GM12878 (cell line): Measurements from ENCODE around the gene SPATA20. TPM values are rescaled to one million over a fixed set of nuclear protein-coding genes. Genes with fewer than 3 reads are reported as not detected.

Experiments
- ATAC-seq: fragments of 200-7000 bp; cut with Tn5 transposase; 3 replicates; pipeline ENCODE4 v1.9.1; 2020; ENCODE audit warnings: mild to moderate bottlenecking, moderate library complexity
- BruUV-seq: library from RNA; stranded (reverse); fragments of 400-500 nt; replicated peaks from 2 replicates; lab custom pipeline; 2021; lab: Mats Ljungman, UMichigan
- CTCF ChIA-PET: fragments of 300-600 bp; sonication (Branson Sonifier 250); formaldehyde crosslinking; extraction: SDS; loops from one replicate; lab custom pipeline; 2021; ENCODE audit warnings: inconsistent platforms; lab: Yijun Ruan, JAX
- POLR2A ChIA-PET: fragments of 350-600 bp; formaldehyde crosslinking; extraction: SDS; loops from one replicate; lab custom pipeline; 2021; ENCODE audit warnings: inconsistent platforms; lab: Charles Lee
- RAD21 ChIA-PET: fragments of 300-600 bp; sonication (Branson Sonifier 250); formaldehyde crosslinking; loops from one replicate; lab custom pipeline; 2023; ENCODE audit warnings: antibody characterized with exemption; ENCODE audit not compliant: unreplicated experiment; lab: Charles Lee
- SMC1A ChIA-PET: fragments of 300-600 bp; sonication (Branson Sonifier 250); formaldehyde crosslinking; loops from one replicate; lab custom pipeline; 2023; ENCODE audit not compliant: unreplicated experiment, uncharacterized antibody; lab: Charles Lee
- DNase-seq: peaks from one replicate; pipeline ENCODE4 v3.0.0-alpha.2; 2011; ENCODE audit warnings: low read depth, low spot score
- FAIRE-seq: peaks from 3 replicates; lab custom pipeline; 2011; peaks lifted over from hg19 to GRCh38; lab: Jason Lieb, UNC
- H2AFZ ChIP-seq: 2 replicates; pipeline ENCODE4 v1.6.0; 2011; ENCODE audit warnings: low read depth, low read length, control low read depth; ENCODE audit not compliant: control insufficient read depth
- H3K27ac ChIP-seq: 2 replicates; pipeline ENCODE4 v1.5.1; 2011; ENCODE audit warnings: control low read depth; ENCODE audit not compliant: control insufficient read depth, insufficient read depth
- H3K27me3 ChIP-seq, 2 experiments: replicated peaks in 1 of 2; 2 replicates each; pipeline versions ENCODE4 v1.6.0 to v1.6.1; 2011; ENCODE audit warnings: low read length in 1 of 2; ENCODE audit not compliant: control insufficient read depth in 2 of 2, insufficient read depth in 2 of 2
- H3K36me3 ChIP-seq, 2 experiments: 2 replicates each; pipeline ENCODE4 v1.5.1; 2011; ENCODE audit warnings: low read length in 1 of 2; ENCODE audit not compliant: control insufficient read depth in 2 of 2, insufficient read depth in 2 of 2
- H3K4me1 ChIP-seq: 2 replicates; pipeline ENCODE4 v1.6.1; 2011; ENCODE audit warnings: mild to moderate bottlenecking, low read length, moderate library complexity, mixed read lengths; ENCODE audit not compliant: control insufficient read depth, insufficient read depth
- H3K4me2 ChIP-seq: 2 replicates; pipeline ENCODE4 v1.6.0; 2011; ENCODE audit warnings: control low read depth; ENCODE audit not compliant: control insufficient read depth, insufficient read depth
- H3K4me3 ChIP-seq: fragments of 200-600 bp; sonication (generic); 2 replicates; pipeline ENCODE4 v1.5.1; 2016
- H3K79me2 ChIP-seq: 2 replicates; pipeline ENCODE4 v1.6.0; 2011; ENCODE audit warnings: low read length; ENCODE audit not compliant: control insufficient read depth, insufficient read depth
- H3K9ac ChIP-seq: 2 replicates; pipeline ENCODE4 v1.8.0; 2011; ENCODE audit warnings: low read length, control low read depth, mixed read lengths; ENCODE audit not compliant: control insufficient read depth, insufficient read depth
- H3K9me3 ChIP-seq: replicated peaks from 3 replicates; pipeline ENCODE4 v1.5.1; 2011; ENCODE audit warnings: mild to moderate bottlenecking, low read length; ENCODE audit not compliant: control insufficient read depth, insufficient read depth
- H4K20me1 ChIP-seq: 2 replicates; pipeline ENCODE4 v1.6.0; 2011; ENCODE audit not compliant: control insufficient read depth, insufficient read depth
- BHLHE40 ChIP-seq, 2 experiments: fragments of 450-650 bp in 1 of 2; IDR thresholded peaks; 2 replicates each; pipeline ENCODE4 v1.6.1; 2011 to 2017; ENCODE audit warnings: low read depth in 2 of 2, borderline replicate concordance in 1 of 2, improper control_type of control experiment in 1 of 2, low read length in 1 of 2, mild to moderate bottlenecking in 1 of 2
- BRCA1 ChIP-seq: IDR thresholded peaks from 2 replicates; pipeline ENCODE4 v1.6.1; 2011; ENCODE audit warnings: low read depth, low read length, improper control_type of control experiment
- EGR1 ChIP-seq, 2 experiments: IDR thresholded peaks; 1 replicate in 1 of 2; 2 replicates in 1 of 2; pipeline ENCODE4 v1.6.1; 2011 to 2012; ENCODE audit warnings: low read depth in 2 of 2, low read length in 2 of 2, borderline replicate concordance in 1 of 2, mild to moderate bottlenecking in 1 of 2, moderate library complexity in 1 of 2
- ETV6 ChIP-seq, 2 experiments: fragments of 450-650 bp in 1 of 2; IDR thresholded peaks in 1 of 2; conservative IDR thresholded peaks in 1 of 2; 2 replicates each; pipeline ENCODE4 v1.6.1; 2014; ENCODE audit warnings: antibody characterized with exemption in 1 of 2, borderline replicate concordance in 1 of 2, low read depth in 1 of 2, mild to moderate bottlenecking in 1 of 2, moderate library complexity in 1 of 2
- NRF1 ChIP-seq: conservative IDR thresholded peaks from 2 replicates; pipeline ENCODE4 v1.6.1; 2011; ENCODE audit warnings: mild to moderate bottlenecking, low read depth, low read length, improper control_type of control experiment
- POLR2A ChIP-seq: IDR thresholded peaks from 2 replicates; pipeline ENCODE4 v1.6.1; 2011; ENCODE audit warnings: low read depth, mild to moderate bottlenecking, low read length
- RFX5 ChIP-seq: IDR thresholded peaks from 2 replicates; pipeline ENCODE4 v1.6.1; 2011; ENCODE audit warnings: low read depth, low read length, improper control_type of control experiment
- TBL1XR1 ChIP-seq: IDR thresholded peaks from 2 replicates; pipeline ENCODE4 v1.6.1; 2012; ENCODE audit warnings: low read depth, low read length, improper control_type of control experiment
- YBX1 ChIP-seq: fragments of 450-650 bp; IDR thresholded peaks from 2 replicates; pipeline ENCODE4 v1.6.1; 2016; ENCODE audit warnings: antibody characterized with exemption
- whole genome bisulfite sequencing: methylation state at CpG from one replicate; pipeline ENCODE4 v1.1.6; 2016; ENCODE audit warnings: low lambda C conversion rate; ENCODE audit not compliant: insufficient replicate concordance, insufficient coverage; ENCODE audit errors: missing lambda C conversion rate; 5-methylcytosine and 5-hydroxymethylcytosine counted together
- in situ Hi-C: fragments of 300-500 bp; cut with MboI; formaldehyde crosslinking; loops from 9 replicates; pipeline ENCODE4 v1.14.3; 2018; ENCODE audit warnings: mixed read lengths
- intact Hi-C: fragments of 100-400 bp; cut with micrococcal nuclease; formaldehyde crosslinking; loops from one replicate; pipeline ENCODE4 v1.14.2; 2022; ENCODE audit not compliant: unreplicated experiment
- polyA plus RNA-seq, 11 experiments: library from polyadenylated mRNA; depleted of rRNA in 4 of 11; unstranded in 6 of 11; stranded (reverse) in 5 of 11; fragments of >200 nt; fragmentation: Nextera tagmentation in 4 of 11; fragmentation: Illumina TruSeq in 1 of 11; extraction: Ambion mirVana in 4 of 11; extraction: Trizol in 1 of 11; gene quantifications; 1 replicate in 1 of 11; 2 replicates in 10 of 11; pipeline versions ENCODE4 v1.2.1 to v1.2.3, GENCODE V29; 2011 to 2016; ENCODE audit warnings: inconsistent platforms in 2 of 11, missing spikeins in 2 of 11, low read depth in 1 of 11
- total RNA-seq, 4 experiments: library from RNA; depleted of rRNA in 3 of 4; stranded (reverse); fragments of >200 nt in 3 of 4; fragmentation: Illumina TruSeq in 1 of 4; extraction: Trizol in 1 of 4; gene quantifications; 2 replicates each; pipeline versions ENCODE4 v1.2.1 to v1.2.3, GENCODE V29; 2013 to 2021
- TF ChIP-seq, protein P1 (sequence below): fragments of 450-650 bp; IDR thresholded peaks from 2 replicates; pipeline ENCODE4 v1.6.1; 2016; ENCODE audit warnings: mild to moderate bottlenecking
- TF ChIP-seq, protein P2 (sequence below): IDR thresholded peaks from 2 replicates; pipeline ENCODE4 v1.6.1; 2011; ENCODE audit warnings: borderline replicate concordance, low read depth, mild to moderate bottlenecking, moderate library complexity, mixed read lengths, low read length; ENCODE audit not compliant: insufficient read depth; ENCODE audit errors: extremely low read length
- TF ChIP-seq, protein P3 (sequence below), 3 experiments: IDR thresholded peaks in 2 of 3; conservative IDR thresholded peaks in 1 of 3; 2 replicates each; pipeline ENCODE4 v1.5.1; 2011; ENCODE audit warnings: low read depth in 3 of 3, low read length in 3 of 3, mild to moderate bottlenecking in 3 of 3, control low read depth in 2 of 3, moderate library complexity in 2 of 3, inconsistent platforms in 1 of 3, mixed read lengths in 1 of 3; ENCODE audit not compliant: control insufficient read depth in 2 of 3, insufficient read depth in 1 of 3; ENCODE audit errors: extremely low read depth in 1 of 3
- TF ChIP-seq, protein P4 (sequence below): fragments of 450-650 bp; IDR thresholded peaks from 2 replicates; pipeline ENCODE4 v1.6.1; 2017; ENCODE audit warnings: mild to moderate bottlenecking, moderate library complexity

Gene SPATA20
- total and polyA plus RNA-seq, 10 of the 15 experiments (the other 5 are each of a cell fraction or from before 2014, with no cell fraction given): 2.1 to 69.8 (median 26.6) TPM

DNA sequence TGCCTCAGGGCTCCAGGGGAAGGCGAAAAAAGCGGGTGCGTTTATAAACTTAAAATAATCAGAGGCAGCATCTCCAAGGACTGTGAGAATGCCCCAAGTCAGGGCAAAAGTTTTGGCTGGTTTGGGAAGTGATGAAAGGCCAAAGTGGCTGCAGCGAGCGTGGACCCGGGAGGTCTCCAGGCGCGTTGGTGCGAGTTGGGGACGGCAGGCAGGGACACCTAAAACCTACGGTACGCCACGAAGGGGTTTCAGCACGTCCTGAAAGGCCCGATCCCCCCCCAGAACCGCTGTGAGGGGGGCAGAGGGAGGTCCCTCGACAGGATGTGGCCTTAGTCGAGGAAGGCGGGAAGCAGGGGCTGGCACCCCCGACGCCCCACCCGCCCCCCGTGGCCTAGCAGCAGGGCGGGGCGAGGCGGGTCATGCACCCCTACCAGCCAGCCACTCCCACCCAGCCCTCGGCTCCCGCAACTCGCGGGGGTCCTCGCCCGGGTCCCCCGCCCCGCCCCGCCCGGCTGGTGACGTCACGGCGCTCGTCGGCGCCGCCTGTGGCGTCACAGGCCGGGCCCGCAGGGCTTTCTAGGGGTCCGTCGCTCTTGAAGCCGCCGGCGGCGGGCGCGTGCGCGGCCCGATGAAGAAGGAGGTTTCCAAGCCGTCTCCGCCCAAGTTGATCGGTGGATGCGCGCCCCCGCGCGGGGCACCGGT is 39.0 kb upstream of the SPATA20 start, which contains the start of gene MYCBPAP:
Gene MYCBPAP, plus strand, starts transcription at position 569 of the 702 bp plus-strand sequence. CDS start 236 bp downstream, outside the sequence.
- Histone ChIP-seq H3K4me1 (peaks cover 23% of the 10 kb centered on the region), H2AFZ (peak within 1 kb of the TSS; percentile 89), H3K9me3 (no peaks in the 10 kb centered on the region), H3K27ac (peak within 1 kb of the TSS; percentile 58), H3K27me3 (no peaks in the 10 kb centered on the region), H3K36me3 (no peaks in the 10 kb centered on the region), H3K4me3 (peak within 1 kb of the TSS; percentile 74), H3K9ac (peak within 1 kb of the TSS; percentile 73), H3K79me2 (peaks cover 3% of the 10 kb centered on the region; the same call in 1 of the 2 replicates), H3K4me2 (peak within 1 kb of the TSS; percentile 98), H4K20me1 (no peaks in the 10 kb centered on the region)
- ATAC-seq (peak; percentile 72), FAIRE-seq (no peak), DNase-seq (peak; percentile 28)
- ChIA-PET POLR2A (no interaction called here), SMC1A (no interaction called here), RAD21 (interaction anchor here (0.7 kb wide), 1 partner anchor 290 kb away, joined by 7 read pairs; no protein-coding TSS in a partner anchor), CTCF (interaction anchor here (0.9 to 1.2 kb wide), 2 partner anchors 21 to 24 kb away, joined by 4 to 5 read pairs; no protein-coding TSS in a partner anchor)
- no TSS peak for BruUV-seq
- in situ Hi-C loops (no loop called here), intact Hi-C loops (no loop called here)
- 36% methylated on average over 31 of the region's 66 CpGs for WGBS
- TF ChIP-seq ETV6 (conservative IDR thresholded peaks at IDR 0.05 in 1 of 2, IDR thresholded peaks at IDR 0.05 in 1 of 2; ENCODE audit: borderline replicate concordance in 1 of 2, low read depth in 1 of 2) (0 out of 4 replicates have a peak, but pooled peaks of 1 of the 2 experiments have one; percentile 10), POLR2A (peak; percentile 79), RFX5 (0 out of 2 replicates have a peak, but pooled peaks have one; percentile 18), BHLHE40 (IDR thresholded peaks at IDR 0.05; ENCODE audit: borderline replicate concordance in 1 of 2, low read depth in 2 of 2, low read length in 1 of 2) (peak in 1 of 2 experiments; percentile 35; a peak in 1 of 4 replicates), YBX1 (no peak), BRCA1 (no peak), TBL1XR1 (no peak), EGR1 (IDR thresholded peaks at IDR 0.05; ENCODE audit: borderline replicate concordance in 1 of 2, low read depth in 2 of 2, low read length in 2 of 2) (peak in 1 of 2 experiments; percentile 57; a peak in 1 of 3 replicates), NRF1 (peak; percentile 43; the same call in 1 of the 2 replicates)
- TF ChIP-seq, protein P1, sequence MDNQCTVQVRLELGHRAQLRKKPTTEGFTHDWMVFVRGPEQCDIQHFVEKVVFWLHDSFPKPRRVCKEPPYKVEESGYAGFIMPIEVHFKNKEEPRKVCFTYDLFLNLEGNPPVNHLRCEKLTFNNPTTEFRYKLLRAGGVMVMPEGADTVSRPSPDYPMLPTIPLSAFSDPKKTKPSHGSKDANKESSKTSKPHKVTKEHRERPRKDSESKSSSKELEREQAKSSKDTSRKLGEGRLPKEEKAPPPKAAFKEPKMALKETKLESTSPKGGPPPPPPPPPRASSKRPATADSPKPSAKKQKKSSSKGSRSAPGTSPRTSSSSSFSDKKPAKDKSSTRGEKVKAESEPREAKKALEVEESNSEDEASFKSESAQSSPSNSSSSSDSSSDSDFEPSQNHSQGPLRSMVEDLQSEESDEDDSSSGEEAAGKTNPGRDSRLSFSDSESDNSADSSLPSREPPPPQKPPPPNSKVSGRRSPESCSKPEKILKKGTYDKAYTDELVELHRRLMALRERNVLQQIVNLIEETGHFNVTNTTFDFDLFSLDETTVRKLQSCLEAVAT: peak; percentile 71
- TF ChIP-seq, protein P2, sequence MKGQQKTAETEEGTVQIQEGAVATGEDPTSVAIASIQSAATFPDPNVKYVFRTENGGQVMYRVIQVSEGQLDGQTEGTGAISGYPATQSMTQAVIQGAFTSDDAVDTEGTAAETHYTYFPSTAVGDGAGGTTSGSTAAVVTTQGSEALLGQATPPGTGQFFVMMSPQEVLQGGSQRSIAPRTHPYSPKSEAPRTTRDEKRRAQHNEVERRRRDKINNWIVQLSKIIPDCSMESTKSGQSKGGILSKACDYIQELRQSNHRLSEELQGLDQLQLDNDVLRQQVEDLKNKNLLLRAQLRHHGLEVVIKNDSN: no peak
- TF ChIP-seq, protein P3, sequence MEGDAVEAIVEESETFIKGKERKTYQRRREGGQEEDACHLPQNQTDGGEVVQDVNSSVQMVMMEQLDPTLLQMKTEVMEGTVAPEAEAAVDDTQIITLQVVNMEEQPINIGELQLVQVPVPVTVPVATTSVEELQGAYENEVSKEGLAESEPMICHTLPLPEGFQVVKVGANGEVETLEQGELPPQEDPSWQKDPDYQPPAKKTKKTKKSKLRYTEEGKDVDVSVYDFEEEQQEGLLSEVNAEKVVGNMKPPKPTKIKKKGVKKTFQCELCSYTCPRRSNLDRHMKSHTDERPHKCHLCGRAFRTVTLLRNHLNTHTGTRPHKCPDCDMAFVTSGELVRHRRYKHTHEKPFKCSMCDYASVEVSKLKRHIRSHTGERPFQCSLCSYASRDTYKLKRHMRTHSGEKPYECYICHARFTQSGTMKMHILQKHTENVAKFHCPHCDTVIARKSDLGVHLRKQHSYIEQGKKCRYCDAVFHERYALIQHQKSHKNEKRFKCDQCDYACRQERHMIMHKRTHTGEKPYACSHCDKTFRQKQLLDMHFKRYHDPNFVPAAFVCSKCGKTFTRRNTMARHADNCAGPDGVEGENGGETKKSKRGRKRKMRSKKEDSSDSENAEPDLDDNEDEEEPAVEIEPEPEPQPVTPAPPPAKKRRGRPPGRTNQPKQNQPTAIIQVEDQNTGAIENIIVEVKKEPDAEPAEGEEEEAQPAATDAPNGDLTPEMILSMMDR (IDR thresholded peaks at IDR 0.05 in 2 of 3, conservative IDR thresholded peaks at IDR 0.05 in 1 of 3; ENCODE audit: control insufficient read depth in 2 of 3, extremely low read depth in 1 of 3, insufficient read depth in 1 of 3, low read depth in 3 of 3, low read length in 3 of 3): peak; percentile 9 to 48 (median 36); a peak in 3 of 6 replicates
- TF ChIP-seq, protein P4, sequence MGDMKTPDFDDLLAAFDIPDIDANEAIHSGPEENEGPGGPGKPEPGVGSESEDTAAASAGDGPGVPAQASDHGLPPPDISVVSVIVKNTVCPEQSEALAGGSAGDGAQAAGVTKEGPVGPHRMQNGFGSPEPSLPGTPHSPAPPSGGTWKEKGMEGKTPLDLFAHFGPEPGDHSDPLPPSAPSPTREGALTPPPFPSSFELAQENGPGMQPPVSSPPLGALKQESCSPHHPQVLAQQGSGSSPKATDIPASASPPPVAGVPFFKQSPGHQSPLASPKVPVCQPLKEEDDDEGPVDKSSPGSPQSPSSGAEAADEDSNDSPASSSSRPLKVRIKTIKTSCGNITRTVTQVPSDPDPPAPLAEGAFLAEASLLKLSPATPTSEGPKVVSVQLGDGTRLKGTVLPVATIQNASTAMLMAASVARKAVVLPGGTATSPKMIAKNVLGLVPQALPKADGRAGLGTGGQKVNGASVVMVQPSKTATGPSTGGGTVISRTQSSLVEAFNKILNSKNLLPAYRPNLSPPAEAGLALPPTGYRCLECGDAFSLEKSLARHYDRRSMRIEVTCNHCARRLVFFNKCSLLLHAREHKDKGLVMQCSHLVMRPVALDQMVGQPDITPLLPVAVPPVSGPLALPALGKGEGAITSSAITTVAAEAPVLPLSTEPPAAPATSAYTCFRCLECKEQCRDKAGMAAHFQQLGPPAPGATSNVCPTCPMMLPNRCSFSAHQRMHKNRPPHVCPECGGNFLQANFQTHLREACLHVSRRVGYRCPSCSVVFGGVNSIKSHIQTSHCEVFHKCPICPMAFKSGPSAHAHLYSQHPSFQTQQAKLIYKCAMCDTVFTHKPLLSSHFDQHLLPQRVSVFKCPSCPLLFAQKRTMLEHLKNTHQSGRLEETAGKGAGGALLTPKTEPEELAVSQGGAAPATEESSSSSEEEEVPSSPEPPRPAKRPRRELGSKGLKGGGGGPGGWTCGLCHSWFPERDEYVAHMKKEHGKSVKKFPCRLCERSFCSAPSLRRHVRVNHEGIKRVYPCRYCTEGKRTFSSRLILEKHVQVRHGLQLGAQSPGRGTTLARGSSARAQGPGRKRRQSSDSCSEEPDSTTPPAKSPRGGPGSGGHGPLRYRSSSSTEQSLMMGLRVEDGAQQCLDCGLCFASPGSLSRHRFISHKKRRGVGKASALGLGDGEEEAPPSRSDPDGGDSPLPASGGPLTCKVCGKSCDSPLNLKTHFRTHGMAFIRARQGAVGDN: peak; percentile 45; the same call in 1 of the 2 replicates
